Neutrophil (primary cell): ENCODE results near the gene ITGB8.

Experiments used
- H3K27ac ChIP-seq: fragments of 200-600 bp; sonication (generic); 2 replicates; pipeline ENCODE4 v1.5.1; 2016; ENCODE audit warnings: mild to moderate bottlenecking, moderate library complexity
- H3K27me3 ChIP-seq: fragments of 200-600 bp; sonication (generic); 2 replicates; pipeline ENCODE4 v1.6.0; 2016; ENCODE audit warnings: mild to moderate bottlenecking
- H3K36me3 ChIP-seq: fragments of 200-600 bp; sonication (generic); 2 replicates; pipeline ENCODE4 v1.5.1; 2017
- H3K4me1 ChIP-seq, 2 experiments: fragments of 200-600 bp in 1 of 2; sonication (generic) in 1 of 2; 1 replicate in 1 of 2; 2 replicates in 1 of 2; pipeline versions ENCODE4 v1.5.1 to v1.6.1; 2013 to 2016; ENCODE audit warnings: low read depth in 1 of 2, low read length in 1 of 2, mild to moderate bottlenecking in 1 of 2, moderate library complexity in 1 of 2; ENCODE audit not compliant: control insufficient read depth in 1 of 2, insufficient read depth in 1 of 2
- H3K4me3 ChIP-seq, 2 experiments: fragments of 200-600 bp in 1 of 2; sonication (generic) in 1 of 2; 1 replicate in 1 of 2; 2 replicates in 1 of 2; pipeline ENCODE4 v1.5.1; 2013 to 2016; ENCODE audit warnings: low read depth in 1 of 2, low read length in 1 of 2, mild to moderate bottlenecking in 1 of 2, moderate library complexity in 1 of 2
- H3K9me3 ChIP-seq: fragments of 200-600 bp; sonication (generic); 2 replicates; pipeline ENCODE4 v1.5.1; 2016
- TF ChIP-seq, protein P1 (sequence below): fragments of 200-600 bp; sonication (generic); IDR thresholded peaks from 2 replicates; pipeline ENCODE4 v1.5.1; 2016; ENCODE audit warnings: antibody characterized with exemption

Gene ITGB8

DNA sequence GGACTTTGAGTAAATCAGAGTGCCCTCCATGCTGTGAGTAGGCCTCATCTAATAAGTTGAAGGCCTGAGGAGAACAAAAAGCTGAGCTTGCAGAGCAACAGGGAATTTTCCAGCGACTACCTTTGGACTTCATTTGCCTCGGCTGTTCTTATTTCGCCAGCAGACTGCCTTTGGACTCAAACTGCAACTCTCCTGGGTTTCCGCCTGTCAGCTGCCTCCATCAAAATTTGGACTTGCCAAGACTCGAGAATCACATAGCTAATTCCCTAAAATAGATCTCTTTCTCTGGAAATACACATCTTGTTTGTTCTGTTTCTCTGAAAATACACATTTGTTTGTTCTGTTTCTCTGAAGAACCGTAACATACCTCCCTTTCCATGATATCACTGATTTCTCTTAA, 93.8 kb downstream of the ITGB8 start:
- Histone ChIP-seq H3K9me3 (no peaks in the 10 kb centered on the region), H3K4me3 (no peak overlapping the region), H3K4me1 (no peaks in the 10 kb centered on the region), H3K36me3 (no peaks in the 10 kb centered on the region), H3K27me3 (no peaks in the 10 kb centered on the region), H3K27ac (no peak overlapping the region)
- TF ChIP-seq, protein P1, sequence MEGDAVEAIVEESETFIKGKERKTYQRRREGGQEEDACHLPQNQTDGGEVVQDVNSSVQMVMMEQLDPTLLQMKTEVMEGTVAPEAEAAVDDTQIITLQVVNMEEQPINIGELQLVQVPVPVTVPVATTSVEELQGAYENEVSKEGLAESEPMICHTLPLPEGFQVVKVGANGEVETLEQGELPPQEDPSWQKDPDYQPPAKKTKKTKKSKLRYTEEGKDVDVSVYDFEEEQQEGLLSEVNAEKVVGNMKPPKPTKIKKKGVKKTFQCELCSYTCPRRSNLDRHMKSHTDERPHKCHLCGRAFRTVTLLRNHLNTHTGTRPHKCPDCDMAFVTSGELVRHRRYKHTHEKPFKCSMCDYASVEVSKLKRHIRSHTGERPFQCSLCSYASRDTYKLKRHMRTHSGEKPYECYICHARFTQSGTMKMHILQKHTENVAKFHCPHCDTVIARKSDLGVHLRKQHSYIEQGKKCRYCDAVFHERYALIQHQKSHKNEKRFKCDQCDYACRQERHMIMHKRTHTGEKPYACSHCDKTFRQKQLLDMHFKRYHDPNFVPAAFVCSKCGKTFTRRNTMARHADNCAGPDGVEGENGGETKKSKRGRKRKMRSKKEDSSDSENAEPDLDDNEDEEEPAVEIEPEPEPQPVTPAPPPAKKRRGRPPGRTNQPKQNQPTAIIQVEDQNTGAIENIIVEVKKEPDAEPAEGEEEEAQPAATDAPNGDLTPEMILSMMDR, result no peak

DNA sequence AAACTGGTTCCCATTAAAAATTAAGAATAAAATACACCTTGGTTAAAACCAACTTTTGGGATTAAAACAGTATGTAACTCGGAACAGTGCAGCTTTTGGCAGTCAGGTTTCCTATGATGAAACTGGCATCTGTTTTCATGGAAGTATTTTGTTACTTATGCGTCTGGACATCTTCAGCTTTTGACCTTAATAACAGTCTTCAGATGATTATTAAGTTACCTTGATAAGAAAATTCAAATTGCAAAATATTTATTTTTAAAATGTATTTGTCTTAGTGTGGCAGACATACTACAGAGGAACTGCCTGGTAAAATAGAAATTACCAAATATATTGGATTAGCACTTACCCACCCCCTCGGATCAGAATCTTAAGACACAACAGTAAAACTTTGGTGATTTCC, 100.0 kb downstream of the ITGB8 start:
- H3K4me1 ChIP-seq, result no peaks in the 10 kb centered on the region
- no peaks in the 10 kb centered on the region for H3K36me3 ChIP-seq
- no peak overlapping the region for H3K4me3 ChIP-seq
- H3K27ac ChIP-seq, result no peak overlapping the region
- no peaks in the 10 kb centered on the region for H3K27me3 ChIP-seq
- no peaks in the 10 kb centered on the region for H3K9me3 ChIP-seq
- TF ChIP-seq, protein P1, result no peak

DNA sequence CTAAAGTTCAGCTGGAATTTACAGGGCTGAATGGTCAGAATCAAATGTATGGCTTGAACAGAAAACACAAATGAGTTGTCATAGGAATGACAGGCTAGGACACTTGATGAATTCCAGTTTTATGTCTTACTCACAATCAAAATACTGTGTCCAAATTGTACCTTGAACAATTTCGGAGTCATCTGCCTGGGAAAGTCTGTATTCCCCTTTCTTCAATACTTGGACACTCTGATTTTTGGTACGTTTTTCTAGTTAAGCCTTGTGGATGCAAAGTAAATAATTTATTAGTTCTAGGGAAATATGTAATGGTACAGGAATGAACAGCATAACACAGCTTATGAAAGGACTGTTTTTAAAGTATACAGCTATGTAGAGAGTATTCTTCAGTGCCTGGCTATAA, 100.4 kb downstream of the ITGB8 start:
- no peak overlapping the region for H3K4me3 ChIP-seq
- TF ChIP-seq, protein P1, result no peak
- no peaks in the 10 kb centered on the region for H3K27me3 ChIP-seq
- no peak overlapping the region for H3K27ac ChIP-seq
- H3K4me1 ChIP-seq, result no peaks in the 10 kb centered on the region
- H3K36me3 ChIP-seq, result no peaks in the 10 kb centered on the region
- no peaks in the 10 kb centered on the region for H3K9me3 ChIP-seq

DNA sequence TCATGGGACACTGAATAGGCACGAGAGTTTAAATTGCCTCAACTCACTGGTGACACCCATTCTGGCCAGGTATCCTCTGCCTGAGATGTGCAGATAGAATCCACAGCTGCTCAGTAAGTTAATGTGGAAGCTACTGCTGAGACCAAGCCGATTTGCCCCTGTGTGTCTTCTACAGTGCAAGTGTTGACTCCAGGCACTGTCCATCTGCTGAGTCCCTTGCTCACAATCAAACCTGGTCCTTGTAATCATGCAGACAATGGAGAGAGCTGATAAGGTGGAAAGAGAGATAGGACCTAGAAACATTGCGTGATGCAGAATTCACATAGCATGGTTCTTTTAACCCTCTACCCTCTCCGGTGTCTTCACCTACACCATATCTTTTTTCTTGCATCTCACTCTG, 101.4 kb downstream of the ITGB8 start:
- no peaks in the 10 kb centered on the region for H3K27me3 ChIP-seq
- H3K4me3 ChIP-seq, result no peak overlapping the region
- H3K27ac ChIP-seq, result no peak overlapping the region
- TF ChIP-seq, protein P1, result no peak
- no peaks in the 10 kb centered on the region for H3K36me3 ChIP-seq
- no peaks in the 10 kb centered on the region for H3K4me1 ChIP-seq
- H3K9me3 ChIP-seq, result no peaks in the 10 kb centered on the region

- TF ChIP-seq, protein P1, result no peak
- Histone ChIP-seq H3K9me3 (no peaks in the 10 kb centered on the region), H3K4me1 (peaks cover 0 to 7% of the 10 kb centered on the region in 2 experiments), H3K4me3 (no peak overlapping the region), H3K27ac (no peak overlapping the region), H3K36me3 (no peaks in the 10 kb centered on the region), H3K27me3 (no peaks in the 10 kb centered on the region)
Measured at GRCh38 chr7:20435305-20435704, 104.6 kb downstream of the ITGB8 start.

DNA sequence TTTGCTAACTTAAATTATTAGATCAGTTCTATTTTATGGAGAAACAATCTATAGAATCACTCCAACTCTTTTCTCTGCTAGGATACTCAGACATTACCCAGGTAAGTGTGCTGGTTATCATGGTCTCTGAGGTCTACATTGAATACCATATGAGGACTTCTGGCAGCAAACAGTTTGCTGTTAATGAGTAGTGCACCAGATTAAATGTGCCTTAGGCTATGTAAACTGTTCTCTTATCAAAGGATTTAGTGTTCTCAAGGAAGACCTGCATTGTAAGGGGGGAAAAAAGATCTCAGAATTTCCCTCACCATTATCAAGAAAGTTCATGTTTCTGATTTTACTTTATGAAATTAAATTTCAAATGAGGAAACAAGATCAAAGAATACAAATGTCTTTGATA, 107.5 kb downstream of the ITGB8 start:
- no peaks in the 10 kb centered on the region for H3K36me3 ChIP-seq
- H3K9me3 ChIP-seq, result no peaks in the 10 kb centered on the region
- peaks cover 0 to 7% of the 10 kb centered on the region in 2 experiments for H3K4me1 ChIP-seq
- no peak overlapping the region for H3K4me3 ChIP-seq
- TF ChIP-seq, protein P1, result no peak
- no peaks in the 10 kb centered on the region for H3K27me3 ChIP-seq
- H3K27ac ChIP-seq, result no peak overlapping the region
